ENCODE data around the gene RASA3. TPM values are rescaled to one million over a fixed set of nuclear protein-coding genes. Genes with fewer than 3 reads are reported as not detected.

Gene RASA3
- total RNA-seq, 1 experiment from 2014 or later: 9.1 TPM

DNA sequence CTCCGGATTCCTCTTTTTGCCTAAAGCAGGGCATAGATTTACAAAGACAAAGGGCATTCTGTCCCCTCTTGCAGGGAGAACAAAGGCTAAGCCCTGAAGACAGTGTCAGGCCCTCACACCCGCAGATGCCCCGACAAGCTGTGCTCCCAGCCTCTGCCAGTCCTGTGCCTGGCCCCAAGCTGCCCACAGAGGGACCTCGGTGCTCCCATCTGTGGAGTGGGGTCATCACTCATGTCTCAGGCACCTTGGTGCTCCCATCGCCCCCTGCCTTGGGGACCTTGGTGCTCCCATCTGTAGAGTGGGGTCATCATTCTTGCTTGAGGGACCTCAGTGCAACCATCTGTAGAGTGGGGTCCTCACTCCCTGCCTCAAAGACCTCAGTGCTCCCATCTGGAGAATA, 182.9 kb downstream of the RASA3 start:
- H3K36me3 Mint-ChIP-seq (ENCODE audit: insufficient read depth, unreplicated experiment): peaks cover 7% of the 10 kb centered on the region
- CTCF ChIA-PET: interaction anchor here (0.5 kb wide), 1 partner anchor 95 kb away, joined by 3 read pairs; no protein-coding TSS in a partner anchor

DNA sequence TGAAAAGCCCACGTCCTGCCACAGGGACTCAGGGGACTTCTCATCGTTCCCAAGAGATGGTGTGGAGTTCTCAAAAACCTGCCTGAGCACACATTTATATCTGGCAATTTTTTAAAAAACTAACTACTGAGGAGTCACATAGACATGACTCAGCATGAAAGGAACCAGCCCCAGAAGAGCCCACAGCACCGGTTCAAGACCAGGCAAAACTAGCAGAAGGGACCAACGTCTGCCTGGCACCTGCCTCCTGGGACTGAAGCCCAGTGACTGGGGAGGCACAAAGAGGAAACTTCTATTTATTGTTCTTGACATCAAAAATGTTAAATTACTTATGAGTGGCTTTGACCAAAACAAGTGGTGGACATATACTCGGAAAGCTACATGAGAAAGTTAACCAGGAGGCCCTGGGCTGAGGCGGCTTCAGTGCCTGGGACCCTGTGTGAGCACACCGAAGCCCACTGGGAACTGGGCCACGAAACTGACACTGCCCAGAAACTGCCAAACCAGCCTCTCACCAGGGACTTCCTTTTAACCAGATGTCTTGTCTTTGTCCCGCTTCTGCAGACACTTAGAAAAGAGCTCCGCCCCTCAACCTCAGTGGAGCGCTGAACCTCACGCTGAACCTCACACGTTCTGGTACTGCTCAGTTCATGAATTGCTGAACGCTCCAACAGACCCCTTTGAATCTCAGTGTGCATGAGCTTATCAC, 184.2 kb downstream of the RASA3 start:
- Mint-ChIP-seq H3K4me1 (ENCODE audit: insufficient read depth, unreplicated experiment) (peaks cover 4% of the 10 kb centered on the region), H3K9me3 (ENCODE audit: unreplicated experiment) (no peaks in the 10 kb centered on the region), H3K36me3 (ENCODE audit: insufficient read depth, unreplicated experiment) (no peaks in the 10 kb centered on the region), H3K27me3 (ENCODE audit: insufficient read depth, unreplicated experiment) (no peaks in the 10 kb centered on the region), H3K27ac (ENCODE audit: low read depth, unreplicated experiment) (no peak overlapping the region), H3K4me3 (ENCODE audit: unreplicated experiment) (no peak overlapping the region)
- ChIA-PET POLR2A (interaction anchor here (0.5 to 1.5 kb wide), 5 partner anchors 12 to 297 kb away, joined by 3 to 5 read pairs (median 4); no protein-coding TSS in a partner anchor), CTCF (interaction anchor here (0.6 to 2.3 kb wide), 6 partner anchors 109 to 390 kb away, joined by 3 to 12 read pairs (median 6); no protein-coding TSS in a partner anchor)
- intact Hi-C loops (cut with micrococcal nuclease): no loop called here
- TF ChIP-seq, protein P1, sequence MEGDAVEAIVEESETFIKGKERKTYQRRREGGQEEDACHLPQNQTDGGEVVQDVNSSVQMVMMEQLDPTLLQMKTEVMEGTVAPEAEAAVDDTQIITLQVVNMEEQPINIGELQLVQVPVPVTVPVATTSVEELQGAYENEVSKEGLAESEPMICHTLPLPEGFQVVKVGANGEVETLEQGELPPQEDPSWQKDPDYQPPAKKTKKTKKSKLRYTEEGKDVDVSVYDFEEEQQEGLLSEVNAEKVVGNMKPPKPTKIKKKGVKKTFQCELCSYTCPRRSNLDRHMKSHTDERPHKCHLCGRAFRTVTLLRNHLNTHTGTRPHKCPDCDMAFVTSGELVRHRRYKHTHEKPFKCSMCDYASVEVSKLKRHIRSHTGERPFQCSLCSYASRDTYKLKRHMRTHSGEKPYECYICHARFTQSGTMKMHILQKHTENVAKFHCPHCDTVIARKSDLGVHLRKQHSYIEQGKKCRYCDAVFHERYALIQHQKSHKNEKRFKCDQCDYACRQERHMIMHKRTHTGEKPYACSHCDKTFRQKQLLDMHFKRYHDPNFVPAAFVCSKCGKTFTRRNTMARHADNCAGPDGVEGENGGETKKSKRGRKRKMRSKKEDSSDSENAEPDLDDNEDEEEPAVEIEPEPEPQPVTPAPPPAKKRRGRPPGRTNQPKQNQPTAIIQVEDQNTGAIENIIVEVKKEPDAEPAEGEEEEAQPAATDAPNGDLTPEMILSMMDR (IDR thresholded peaks at IDR 0.05; ENCODE audit: unreplicated experiment): no peak
- no peak for DNase-seq (ENCODE audit: unreplicated experiment)
- no TSS peak for BruUV-seq (replicated peaks)

More for the DNA sequence above, 182.9 kb downstream of the RASA3 start:
- POLR2A ChIA-PET: interaction anchor here (0.7 kb wide), 1 partner anchor 920 kb away, joined by 3 read pairs; no protein-coding TSS in a partner anchor
- intact Hi-C loops (cut with micrococcal nuclease): no loop called here
- Mint-ChIP-seq H3K4me1 (ENCODE audit: insufficient read depth, unreplicated experiment) (peaks cover 4% of the 10 kb centered on the region), H3K27ac (ENCODE audit: low read depth, unreplicated experiment) (no peak overlapping the region), H3K4me3 (ENCODE audit: unreplicated experiment) (no peak overlapping the region), H3K9me3 (ENCODE audit: unreplicated experiment) (peaks cover under 1% of the 10 kb centered on the region), H3K27me3 (ENCODE audit: insufficient read depth, unreplicated experiment) (no peaks in the 10 kb centered on the region)
- no peak for DNase-seq (ENCODE audit: unreplicated experiment)
- TF ChIP-seq, protein P1 (IDR thresholded peaks at IDR 0.05; ENCODE audit: unreplicated experiment): no peak
- no TSS peak for BruUV-seq (replicated peaks)

DNA sequence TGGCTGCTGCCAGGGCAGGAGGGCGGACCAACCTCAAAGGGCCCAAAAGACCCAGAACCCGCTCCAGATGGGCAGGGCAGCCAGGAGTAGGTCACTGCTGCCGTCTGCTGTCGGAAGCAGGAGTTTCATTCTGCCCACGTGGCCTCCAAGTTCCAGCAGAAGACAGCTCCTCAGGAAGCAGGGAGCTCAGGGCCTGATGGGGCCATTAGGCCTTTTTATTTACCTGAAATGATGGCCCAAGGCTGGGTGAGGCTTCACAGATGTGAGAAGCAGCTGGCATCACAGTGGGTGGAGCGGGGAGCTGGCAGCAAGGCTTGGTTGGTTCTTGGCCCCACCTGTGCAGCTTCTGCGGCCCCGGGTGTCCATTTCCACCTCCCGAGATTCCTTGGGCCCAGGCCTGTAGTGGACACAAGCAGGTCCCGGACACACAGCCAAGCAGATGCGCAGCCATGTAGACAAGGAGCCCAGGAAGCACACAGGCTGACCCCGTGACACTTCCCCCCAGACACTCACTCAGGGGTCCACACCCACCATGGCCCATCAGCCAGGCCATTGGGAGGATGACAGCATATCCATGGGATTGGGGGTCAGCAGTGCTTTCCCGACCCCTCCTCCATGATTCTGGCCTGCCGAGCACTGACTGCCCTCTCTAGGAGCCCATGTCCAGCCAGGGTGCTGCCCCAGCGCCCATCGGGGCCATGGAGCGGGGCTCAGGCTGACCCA, 185.0 kb downstream of the RASA3 start:
- Mint-ChIP-seq H3K9me3 (ENCODE audit: unreplicated experiment) (no peaks in the 10 kb centered on the region), H3K36me3 (ENCODE audit: insufficient read depth, unreplicated experiment) (no peaks in the 10 kb centered on the region), H3K27ac (ENCODE audit: low read depth, unreplicated experiment) (no peak overlapping the region), H3K27me3 (ENCODE audit: insufficient read depth, unreplicated experiment) (no peaks in the 10 kb centered on the region), H3K4me3 (ENCODE audit: unreplicated experiment) (no peak overlapping the region), H3K4me1 (ENCODE audit: insufficient read depth, unreplicated experiment) (peaks cover 4% of the 10 kb centered on the region)
- peak; percentile 62 for DNase-seq (ENCODE audit: unreplicated experiment)
- BruUV-seq (replicated peaks): no TSS peak
- CTCF ChIA-PET: interaction anchor here (0.6 to 2.3 kb wide), 10 partner anchors 10 to 295 kb away, joined by 3 to 12 read pairs (median 6); no protein-coding TSS in a partner anchor
- intact Hi-C loops (cut with micrococcal nuclease): loop anchor here (1.0 to 2.0 kb wide), 2 partner anchors 85 to 380 kb away; no protein-coding TSS in a partner anchor
- TF ChIP-seq, protein P1 (IDR thresholded peaks at IDR 0.05; ENCODE audit: unreplicated experiment): peak; percentile 88
- POLR2A ChIA-PET: interaction anchor here (0.5 to 1.5 kb wide), 6 partner anchors 98 to 457 kb away, joined by 3 to 5 read pairs (median 3); partner anchors contain the start of gene DCUN1D2

All from MCF 10A (cell line).